ENCODE data around the gene NRXN2. TPM values are rescaled to one million over a fixed set of nuclear protein-coding genes. Genes with fewer than 3 reads are reported as not detected.

NRXN2 gene
- total RNA-seq, 1 donor from 2014 or later, result 0.98 TPM

DNA sequence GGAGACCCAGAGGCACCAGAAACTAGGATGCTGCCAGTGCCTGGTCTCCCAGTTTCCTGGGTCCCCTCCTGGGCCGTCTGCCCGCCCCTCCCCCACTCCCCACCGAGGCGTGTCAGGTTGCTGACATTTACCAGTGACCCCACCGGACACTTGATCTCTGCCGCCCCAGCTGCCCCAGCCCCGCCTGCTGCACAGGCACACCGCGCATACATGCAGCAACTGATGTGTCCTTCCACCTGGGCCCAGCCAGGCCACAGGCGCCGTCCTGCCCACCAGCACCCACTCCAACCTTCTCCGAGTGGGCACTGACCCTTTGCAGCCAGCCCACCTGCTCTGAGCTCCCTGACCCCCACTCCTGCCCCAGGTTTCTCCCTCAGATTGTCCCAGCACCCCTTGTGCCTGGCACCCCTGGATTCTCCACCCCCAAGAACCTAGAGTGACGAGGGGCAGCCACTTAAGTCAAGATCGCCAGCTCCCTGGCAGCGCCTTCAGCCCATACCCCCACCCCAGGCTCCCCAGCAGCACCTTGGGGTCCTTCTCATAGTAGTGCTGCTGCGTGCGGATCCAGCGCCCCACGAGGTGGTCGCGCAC is 36.2 kb upstream of the NRXN2 start:
- ATAC-seq, result no peak
- no peak for DNase-seq (ENCODE audit: low spot score)

DNA sequence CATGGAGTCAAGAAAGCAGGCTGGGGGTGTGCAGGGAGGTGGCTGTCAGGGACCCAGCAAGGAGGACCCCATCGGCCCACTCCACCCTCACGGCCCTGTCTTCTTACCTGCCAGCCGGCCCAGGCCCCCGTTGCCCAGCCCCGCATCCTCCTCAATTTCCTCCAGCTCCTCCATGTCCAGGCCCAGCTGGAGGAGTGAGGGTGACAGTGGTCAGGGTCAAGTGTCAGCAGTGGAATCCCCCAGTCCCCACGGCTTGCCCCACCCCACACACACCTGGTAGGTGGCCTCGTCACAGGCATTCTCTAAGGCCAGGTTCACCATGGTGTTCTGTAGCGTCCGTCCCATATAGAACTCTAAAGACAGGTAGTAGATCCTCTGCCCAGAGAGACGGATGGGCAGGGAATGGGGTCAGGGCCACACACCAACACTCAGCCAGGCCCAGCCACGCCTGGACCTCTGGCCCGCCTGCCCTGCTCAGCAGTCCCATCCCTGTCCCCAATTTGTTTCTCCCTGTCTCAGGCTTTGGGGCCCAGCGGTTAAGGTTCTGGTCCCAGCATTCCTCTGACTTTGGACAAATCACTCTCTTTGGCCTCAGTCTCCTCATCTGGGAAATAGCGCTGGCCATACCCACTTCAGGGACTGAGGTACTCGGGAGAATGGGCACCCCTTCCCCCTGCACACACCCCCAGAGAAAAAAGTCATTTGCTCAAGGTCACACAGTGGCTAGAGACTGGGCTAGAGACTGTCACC is 35.5 kb upstream of the NRXN2 start:
- ATAC-seq, result no peak
- DNase-seq (ENCODE audit: low spot score), result no peak

DNA sequence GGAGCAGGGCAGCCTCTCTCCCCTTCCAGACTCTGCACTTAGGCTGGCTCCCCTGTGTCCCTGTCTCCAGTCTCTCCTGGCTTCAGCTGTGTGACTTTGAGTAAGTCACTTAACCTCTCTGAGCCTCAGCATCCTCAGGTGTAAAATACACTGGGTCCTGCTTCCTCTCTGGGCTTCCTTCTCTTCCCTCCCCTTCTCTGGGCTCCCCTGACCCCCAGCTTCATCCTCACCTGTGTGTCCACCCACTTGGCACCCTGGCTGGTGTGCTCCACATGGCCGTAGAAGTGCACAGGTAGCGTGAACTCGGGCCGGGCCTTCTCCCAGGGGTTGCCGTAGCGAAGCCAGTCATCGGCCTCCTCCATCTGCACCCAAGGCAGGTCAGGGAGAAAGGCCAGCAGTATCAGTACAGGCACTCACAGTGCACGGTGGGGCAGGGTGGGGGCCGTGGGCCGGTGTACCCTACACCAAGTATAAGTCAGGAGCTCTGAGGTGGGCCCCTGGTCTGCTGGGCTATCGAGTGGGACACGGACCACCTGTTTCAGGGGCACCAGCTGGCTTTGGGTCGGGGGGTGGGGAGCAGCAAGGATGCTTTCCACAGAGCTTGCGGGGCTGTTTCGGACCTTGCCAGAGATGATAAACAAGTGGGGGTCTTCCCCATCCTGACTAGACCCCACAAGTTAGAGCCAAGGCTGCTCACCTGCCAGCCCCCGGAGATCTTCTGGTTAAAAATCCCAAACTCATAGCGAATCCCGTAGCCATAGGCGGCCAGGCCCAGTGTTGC is 34.7 kb upstream of the NRXN2 start:
- ATAC-seq (no peak), DNase-seq (ENCODE audit: low spot score) (no peak)

DNA sequence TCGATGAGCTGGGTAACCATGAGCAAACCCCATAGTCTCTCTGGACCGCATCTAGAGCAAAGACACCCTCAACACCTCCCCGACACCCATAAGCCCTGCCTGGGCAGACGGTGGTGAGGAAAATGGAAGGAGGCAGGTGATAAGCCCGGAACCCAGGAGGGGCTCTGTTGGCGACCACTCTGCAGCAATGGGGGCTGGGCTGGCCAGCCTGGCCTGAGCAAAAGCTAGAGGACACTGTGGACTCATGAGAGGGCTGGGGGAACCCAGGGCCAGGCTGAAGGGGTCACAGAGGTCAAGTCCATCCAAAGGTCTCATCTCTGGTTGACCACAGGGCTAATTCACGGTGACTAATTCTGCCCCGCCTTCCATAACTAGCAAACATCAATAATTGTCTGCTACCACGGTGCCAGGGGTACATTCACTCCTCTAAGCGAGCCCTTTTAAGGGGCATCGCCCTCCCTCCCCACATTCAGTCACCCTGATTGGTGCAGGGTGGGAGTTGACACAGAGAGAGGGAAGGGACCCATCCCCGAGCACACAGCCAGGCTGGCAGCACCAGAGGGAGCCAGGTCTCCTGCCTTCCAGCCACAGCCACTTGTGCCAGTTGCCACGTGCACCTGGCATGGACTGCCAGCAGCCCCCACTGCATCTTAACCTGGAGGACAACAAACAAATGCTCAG is 32.8 kb upstream of the NRXN2 start:
- no peak for DNase-seq (ENCODE audit: low spot score)
- ATAC-seq, result no peak

DNA sequence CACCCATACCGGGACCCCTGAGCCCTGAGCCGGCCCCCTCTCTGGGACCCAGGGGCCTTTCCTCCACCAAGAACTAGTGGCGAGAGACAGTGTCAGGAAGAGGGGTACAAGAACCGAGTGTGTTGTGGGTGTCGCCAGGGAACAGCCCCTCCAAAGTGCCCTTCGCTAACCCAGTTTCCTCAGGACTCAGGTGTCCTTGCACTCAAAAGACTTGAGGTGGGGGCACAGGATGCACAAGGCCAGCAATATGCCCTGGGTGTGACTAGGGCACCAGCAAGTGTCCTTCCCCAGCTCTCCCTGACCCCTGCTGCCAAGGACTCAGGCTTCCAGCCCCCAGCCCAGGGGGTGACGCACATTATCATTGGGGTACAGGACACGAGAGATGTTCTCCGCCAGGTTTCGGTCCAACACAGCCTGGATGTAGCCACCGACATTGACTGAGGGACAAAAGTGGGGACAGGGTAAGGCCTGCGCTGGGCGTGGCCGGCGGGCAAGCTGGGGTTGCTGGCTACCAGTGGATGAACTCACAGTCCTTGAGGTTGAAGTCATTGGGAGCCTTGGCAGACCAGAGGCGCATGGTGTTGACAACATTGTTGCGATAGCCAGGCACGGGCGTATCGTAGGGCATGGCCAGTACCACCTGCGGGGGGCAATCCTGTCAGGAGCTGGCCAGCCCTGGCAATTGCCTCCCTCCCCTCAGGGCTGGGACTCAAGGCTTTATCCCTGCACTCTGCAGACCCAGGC is 32.1 kb upstream of the NRXN2 start:
- no peak for ATAC-seq

DNA sequence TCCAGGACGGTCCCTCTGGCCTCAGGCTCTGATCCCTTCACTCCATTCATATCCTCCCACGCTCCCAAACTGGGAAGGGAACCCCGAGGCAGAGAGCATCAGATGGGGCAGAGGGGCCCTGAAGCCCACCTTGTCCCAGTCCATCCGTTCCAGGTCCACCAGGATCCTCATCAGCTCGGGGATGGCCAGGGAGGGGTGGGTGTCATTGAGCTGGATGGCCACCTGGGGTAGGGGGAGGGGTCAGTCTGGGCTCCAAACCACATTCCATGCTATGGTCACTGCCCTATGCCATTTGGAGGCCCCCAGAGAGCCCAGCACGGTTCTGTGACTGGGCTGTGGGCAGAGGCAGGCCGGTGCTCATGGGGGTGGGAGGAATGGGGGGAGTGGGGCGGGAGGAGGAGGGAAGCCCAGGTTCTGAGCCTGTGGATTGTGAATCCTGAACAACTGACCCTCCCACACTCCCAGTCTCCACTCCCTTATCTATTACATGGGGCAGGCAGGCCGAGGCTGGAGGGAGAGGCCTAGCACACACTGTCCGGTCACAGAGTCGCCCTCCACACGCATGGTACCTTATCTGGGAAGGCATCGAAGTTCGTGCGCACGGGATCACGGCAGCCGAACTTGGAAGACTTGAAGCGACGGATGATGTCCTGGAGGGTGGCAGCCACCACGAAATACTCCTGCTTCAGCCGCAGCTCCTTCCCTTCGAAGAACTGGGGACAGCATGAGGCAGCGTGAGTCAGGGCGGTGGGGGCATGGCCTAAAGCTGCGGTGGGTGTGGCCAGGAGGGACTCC is 31.3 kb upstream of the NRXN2 start:
- no peak for ATAC-seq

More for the DNA sequence above, 32.1 kb upstream of the NRXN2 start:
- DNase-seq (ENCODE audit: low spot score), result no peak

DNA sequence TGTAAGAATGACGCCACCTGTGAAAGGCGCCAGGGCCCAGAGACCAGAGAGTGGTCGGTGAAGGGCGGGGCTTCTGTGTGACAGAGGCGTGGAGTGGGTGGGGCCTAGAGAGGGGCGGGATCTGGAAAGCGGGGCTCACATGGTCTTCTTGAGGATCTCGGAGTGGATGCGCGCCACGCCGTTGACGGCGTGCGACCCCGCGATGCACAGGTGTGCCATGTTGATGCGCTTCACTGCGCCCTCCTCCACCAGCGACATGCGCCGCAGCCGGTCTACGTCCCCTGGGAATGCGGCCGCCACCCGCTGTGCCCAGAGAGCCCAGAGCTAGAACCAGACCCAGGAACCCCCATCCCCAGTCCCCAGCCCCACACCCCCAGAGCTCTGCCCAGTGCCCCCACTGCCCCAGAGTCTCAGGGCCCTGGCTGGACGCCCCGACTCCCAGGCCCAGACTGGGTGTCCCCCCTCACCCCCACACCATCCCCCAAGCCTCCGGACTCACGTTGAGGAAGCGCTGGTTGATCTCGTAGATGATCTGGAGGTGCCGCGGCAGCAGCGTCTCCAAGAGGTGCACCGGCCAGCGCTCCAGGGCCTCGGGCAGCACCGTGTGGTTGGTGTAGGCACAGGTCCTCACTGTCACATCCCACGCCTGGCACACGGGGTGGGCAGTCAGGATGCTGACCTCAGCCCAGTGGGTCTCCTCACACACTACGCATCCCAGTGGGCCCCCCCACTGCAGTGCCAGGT is 30.6 kb upstream of the NRXN2 start:
- ATAC-seq (no peak), DNase-seq (ENCODE audit: low spot score) (no peak)

More for the DNA sequence above, 31.3 kb upstream of the NRXN2 start:
- DNase-seq (ENCODE audit: low spot score), result no peak

DNA sequence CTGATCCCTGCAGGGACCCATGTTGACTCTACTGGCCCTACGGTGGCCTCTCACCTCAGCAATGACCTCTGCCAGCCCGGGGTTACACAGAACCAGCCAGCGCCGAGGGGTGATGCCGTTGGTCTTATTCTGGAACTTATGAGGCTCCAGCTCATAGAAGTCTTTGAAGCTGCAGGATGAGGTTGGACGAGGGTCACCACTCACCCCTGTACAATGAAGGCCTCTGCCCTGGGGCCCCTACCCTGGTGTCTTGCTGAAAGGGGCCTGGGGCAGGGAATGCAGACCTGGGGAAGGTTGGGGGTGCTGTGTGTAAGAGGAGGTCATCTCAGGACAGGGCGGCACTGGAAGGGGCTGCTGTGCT is 30.0 kb upstream of the NRXN2 start:
- ATAC-seq (no peak), DNase-seq (ENCODE audit: low spot score) (no peak)

DNA sequence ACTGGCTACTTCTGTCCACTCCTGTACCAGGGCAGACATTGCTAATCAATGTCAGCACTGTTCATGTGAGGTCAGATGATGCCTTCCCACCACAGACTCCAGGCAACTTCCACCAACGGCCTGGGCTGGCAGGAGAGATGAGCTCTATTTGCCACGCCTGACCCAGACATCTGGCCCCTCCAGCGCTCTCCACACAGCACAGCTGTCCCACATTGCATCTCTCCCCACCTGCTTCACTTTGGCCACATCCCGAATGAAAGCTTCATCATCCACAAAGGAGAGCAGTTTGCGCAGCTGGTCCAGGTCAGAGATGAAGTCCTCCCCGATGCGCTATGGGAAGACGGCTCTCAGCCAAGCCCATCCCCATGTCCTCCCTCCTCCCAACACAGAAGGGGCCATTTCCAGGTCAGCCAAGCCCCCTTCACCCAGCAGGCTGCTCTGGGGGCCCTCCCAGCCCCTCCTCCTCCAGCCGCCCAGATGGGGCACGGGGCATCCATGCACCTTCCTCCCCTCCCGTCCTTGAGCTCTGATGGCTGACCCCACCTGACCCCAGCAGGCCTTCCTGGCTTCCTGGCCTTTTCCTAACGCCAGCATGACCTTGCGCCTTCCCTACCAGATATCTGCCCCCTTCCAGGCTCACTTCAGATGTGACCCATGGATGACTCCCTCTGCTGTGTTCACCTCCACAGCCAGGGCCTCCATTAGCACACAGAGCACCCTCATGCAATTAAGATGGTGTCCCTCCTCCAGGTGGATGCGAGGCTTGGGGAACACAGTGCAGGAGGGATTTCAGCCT is 29.4 kb upstream of the NRXN2 start:
- DNase-seq (ENCODE audit: low spot score) (no peak), ATAC-seq (no peak)

DNA sequence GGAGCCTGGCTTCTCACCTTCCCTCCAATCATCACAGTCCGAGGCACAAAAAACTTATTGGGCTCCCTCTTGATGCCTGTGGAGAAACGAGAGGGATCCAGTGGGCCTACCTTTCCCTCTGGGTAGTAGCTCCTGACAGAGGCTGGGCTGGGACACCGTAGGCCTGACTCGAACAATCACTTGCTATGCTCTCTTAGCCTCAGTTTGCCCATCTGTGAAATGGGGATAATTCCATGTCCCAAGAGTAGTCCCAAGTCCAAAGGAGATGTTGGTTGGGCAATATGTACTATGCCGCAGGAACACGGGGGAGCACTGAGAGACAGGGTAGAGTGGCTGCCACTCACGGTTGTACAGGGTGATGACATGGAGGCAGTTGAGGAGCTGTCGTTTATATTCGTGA is 28.6 kb upstream of the NRXN2 start:
- DNase-seq (ENCODE audit: low spot score), result no peak
- no peak for ATAC-seq

DNA sequence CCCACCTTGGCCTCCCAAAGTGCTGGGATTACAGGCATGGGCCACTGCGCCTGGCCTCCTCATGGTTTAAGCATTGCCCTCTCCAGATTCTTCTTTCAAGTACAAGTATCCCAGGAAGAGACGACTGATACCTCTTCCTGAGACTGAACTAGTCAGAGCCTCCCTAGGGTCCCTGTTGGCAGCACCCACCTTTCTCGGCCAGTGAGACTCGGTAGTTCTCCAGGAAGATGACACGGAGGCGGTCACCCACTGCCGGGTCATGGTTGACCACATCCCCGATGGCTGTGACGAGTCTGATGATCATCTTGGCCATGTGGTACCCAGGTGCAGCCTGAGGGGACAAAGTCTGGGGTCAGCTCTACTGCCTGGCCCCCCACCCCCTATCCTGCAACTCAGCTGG is 28.1 kb upstream of the NRXN2 start:
- ATAC-seq (no peak), DNase-seq (ENCODE audit: low spot score) (no peak)

DNA sequence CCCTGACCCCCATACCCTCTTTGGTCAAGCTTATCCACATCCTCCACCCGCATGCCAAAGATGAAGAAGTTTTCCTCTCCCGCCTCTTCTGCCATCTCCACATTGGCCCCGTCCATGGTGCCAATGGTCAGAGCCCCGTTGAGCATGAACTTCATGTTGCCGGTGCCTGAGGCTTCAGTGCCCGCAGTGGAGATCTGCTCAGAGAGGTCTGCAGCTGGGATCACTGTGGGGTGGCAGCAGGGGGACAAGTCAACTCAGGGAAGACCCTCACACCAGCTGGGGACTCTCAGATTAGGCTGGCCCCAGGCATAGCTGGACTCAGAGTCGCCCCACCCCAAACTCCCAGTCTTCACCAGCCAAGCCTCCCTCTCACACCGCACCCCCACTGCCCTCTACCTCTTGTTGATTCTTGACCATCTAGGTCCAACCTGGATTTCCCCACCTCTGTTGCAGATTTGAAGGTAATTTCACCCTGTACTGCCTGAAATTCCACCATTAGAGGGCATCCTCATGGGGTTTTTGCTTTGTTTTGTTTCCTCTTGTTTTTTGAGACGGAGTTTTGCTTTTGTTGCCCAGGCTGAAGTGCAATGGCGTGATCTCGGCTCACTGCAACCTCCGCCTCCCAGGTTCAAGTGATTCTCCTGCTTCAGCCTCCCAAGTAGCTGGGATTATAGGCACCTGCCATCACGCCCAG is 27.5 kb upstream of the NRXN2 start:
- DNase-seq (ENCODE audit: low spot score) (no peak), ATAC-seq (no peak)

DNA sequence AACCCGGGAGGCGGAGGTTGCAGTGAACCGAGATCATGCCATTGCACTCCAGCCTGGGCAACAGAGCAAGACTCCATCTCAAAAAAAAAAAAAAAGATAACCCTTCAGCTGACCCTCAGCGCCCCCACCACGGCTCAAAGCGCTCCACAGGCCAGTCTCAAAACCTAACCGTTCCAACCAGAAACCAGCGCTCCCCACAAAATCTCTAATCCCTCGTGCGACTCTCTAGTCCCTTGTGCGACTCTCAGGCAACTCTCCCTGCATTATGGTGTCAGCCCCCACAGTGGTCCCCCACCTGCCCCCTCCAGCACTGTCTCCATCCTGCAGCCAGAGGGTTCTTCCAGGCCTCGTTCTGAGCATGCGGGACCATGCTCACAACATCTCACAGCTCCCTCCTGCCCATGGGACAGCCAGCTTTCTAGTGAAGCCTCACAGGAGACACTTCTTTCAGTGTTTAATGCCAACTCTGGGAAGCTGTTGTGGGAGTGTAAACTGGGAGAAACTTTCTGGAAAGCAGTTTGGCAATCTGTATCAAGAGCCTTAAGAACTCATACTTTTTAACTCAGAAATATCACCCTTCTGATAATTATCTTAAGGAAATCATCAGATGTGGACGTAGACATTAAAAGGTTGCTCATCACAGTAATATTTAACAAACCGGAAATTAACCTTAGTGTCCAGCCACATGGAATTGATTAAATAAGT is 25.1 kb upstream of the NRXN2 start:
- DNase-seq (ENCODE audit: low spot score), result no peak
- no peak for ATAC-seq

DNA sequence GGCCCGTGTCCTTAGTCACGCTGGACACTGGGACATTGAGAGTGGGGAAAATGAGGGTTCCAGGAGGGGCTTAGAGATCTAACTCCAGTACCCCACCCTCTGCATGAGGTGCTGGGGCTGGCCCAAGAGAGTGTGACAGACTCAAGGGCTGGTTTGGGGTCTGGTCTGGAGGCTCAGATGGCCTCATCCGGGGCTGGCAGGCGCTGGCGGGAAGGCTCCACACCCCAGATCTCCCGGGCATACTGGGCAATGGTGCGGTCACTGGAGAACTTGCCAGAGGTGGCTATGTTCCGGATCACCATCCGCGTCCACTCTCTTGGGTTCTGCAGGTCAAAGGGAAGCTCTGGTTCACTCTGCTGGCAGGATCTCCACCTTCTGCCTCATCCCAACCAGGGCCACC is 23.5 kb upstream of the NRXN2 start:
- DNase-seq (ENCODE audit: low spot score) (no peak), ATAC-seq (no peak)

DNA sequence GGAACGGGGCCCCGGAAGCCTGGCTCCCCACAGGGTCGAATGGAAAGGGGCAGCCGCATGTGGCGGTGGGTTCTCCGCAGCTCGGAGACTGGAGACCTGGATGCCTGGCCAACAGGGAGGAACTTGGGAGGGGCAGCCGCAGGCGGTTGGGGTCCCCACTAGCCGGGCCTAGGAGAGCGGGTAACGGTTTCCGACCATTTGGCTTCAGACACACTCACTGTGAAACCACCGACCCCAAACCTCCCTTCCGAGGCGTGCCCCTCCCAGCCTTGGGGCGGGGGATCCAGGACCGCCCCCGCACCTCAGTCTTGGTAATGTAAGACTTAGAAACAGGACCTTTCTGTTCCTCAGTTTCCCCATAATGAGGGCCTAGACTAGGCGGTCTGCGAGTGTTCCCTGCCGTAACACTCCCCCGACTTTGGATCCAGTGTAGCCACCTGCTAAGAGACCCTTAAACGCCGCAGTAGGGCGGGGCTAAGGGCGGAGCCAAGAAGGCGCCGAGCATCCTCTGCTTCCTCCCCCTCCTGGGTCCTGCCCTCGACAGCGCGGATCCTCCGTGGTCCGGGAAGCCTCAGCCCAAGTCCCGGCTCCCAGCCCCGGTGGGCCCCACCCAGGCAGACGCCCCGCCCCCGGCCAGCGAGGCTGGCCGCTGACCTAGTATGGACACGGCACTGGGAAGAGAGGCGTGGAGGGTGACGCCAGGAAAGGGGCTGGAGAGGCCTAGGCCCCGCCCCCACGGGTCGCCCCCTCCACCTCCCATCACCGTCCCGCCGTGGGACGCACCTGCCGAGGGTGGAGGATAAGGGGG is 22.7 kb upstream of the NRXN2 start:
- ATAC-seq, result peak; percentile 40
- DNase-seq (ENCODE audit: low spot score), result peak; percentile 79

DNA sequence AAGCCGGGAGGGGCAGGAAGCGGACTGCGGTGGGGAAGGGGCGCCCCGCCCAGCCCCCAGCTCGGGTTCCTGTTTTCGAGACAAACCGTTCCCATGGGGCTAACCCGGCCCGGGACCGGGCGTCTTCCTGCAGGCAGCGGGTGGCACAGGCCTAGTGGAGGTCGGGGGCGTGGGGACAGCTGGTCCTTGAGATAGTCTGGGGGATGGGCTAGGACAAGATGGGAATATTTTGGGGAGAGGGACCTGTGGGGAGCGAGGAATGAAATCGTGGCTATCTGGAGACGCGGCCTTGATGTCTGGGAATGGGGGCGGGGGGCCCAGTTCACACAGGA is 22.2 kb upstream of the NRXN2 start:
- DNase-seq (ENCODE audit: low spot score) (peak; percentile 76), ATAC-seq (peak; percentile 2)

All from left lobe of liver (tissue), 2 donors.